ENCODE results near the gene DAB2. TPM values are rescaled to one million over a fixed set of nuclear protein-coding genes. Genes with fewer than 3 reads are reported as not detected.

Gene DAB2
- total and polyA plus RNA-seq, 2 of the 8 experiments (the other 6 are each of a cell fraction or from before 2014, with no cell fraction given): 2.6 to 4.9 TPM

- Histone ChIP-seq H4K20me1 (replicated peaks in 1 of 2; ENCODE audit: control insufficient read depth in 1 of 2, insufficient read depth in 2 of 2, low read length in 2 of 2) (no peaks in the 10 kb centered on the region), H3K4me3 (ENCODE audit: extremely low read depth in 1 of 4, insufficient read depth in 2 of 4, low read depth in 3 of 4, low read length in 4 of 4) (no peak overlapping the region), H3K4me1 (replicated peaks in 1 of 4; ENCODE audit: control insufficient read depth in 3 of 4, insufficient read depth in 4 of 4, low read length in 3 of 4) (no peaks in the 10 kb centered on the region), H2BK12ac (ENCODE audit: low read depth, low read length) (no peak overlapping the region), H3K4ac (replicated peaks; ENCODE audit: insufficient read length, low read depth, low read length) (no peak overlapping the region), H2AK5ac (ENCODE audit: low read depth, low read length) (no peak overlapping the region), H3K23ac (ENCODE audit: insufficient read length) (no peak overlapping the region), H3K4me2 (ENCODE audit: insufficient read depth in 1 of 2, low read depth in 2 of 2, low read length in 2 of 2) (no peak overlapping the region), H2BK5ac (ENCODE audit: low read depth, low read length) (no peak overlapping the region), H3K18ac (ENCODE audit: extremely low read depth, low read length) (no peak overlapping the region), H2BK15ac (ENCODE audit: low read length) (no peak overlapping the region), H4K5ac (ENCODE audit: insufficient read length, low read depth, low read length) (no peak overlapping the region), H3K79me1 (ENCODE audit: low read depth, low read length) (no peaks in the 10 kb centered on the region), H2BK120ac (replicated peaks; ENCODE audit: low read depth, low read length) (no peak overlapping the region), H3K9ac (replicated peaks in 1 of 4; ENCODE audit: extremely low read depth in 1 of 4, low read depth in 3 of 4, low read length in 3 of 4) (no peak overlapping the region), H4K8ac (ENCODE audit: extremely low read depth, insufficient read depth, low read length) (no peak overlapping the region; the same call in 1 of the 2 replicates), H3K23me2 (ENCODE audit: low read depth, low read length) (no peaks in the 10 kb centered on the region), H3K56ac (replicated peaks; ENCODE audit: insufficient read length, low read depth, low read length) (no peak overlapping the region), H4K91ac (replicated peaks; ENCODE audit: insufficient read length, low read length) (no peak overlapping the region), H3K27me3 (replicated peaks in 1 of 4; ENCODE audit: control insufficient read depth in 3 of 4, extremely low read depth in 1 of 4, insufficient read depth in 3 of 4, low read length in 3 of 4) (no peaks in the 10 kb centered on the region), H3K14ac (ENCODE audit: insufficient read length) (no peak overlapping the region), H3K9me3 (ENCODE audit: insufficient read depth in 2 of 2, low read depth in 1 of 2, low read length in 1 of 2) (no peaks in the 10 kb centered on the region), H2AFZ (ENCODE audit: low read length) (peak overlapping the region; percentile 77; the same call in 1 of the 2 replicates), H3K79me2 (ENCODE audit: control insufficient read depth in 1 of 2, insufficient read depth in 2 of 2, low read length in 2 of 2) (no peaks in the 10 kb centered on the region), H2BK20ac (ENCODE audit: low read length) (no peak overlapping the region), H3K36me3 (ENCODE audit: control insufficient read depth in 2 of 4, insufficient read depth in 4 of 4, low read length in 3 of 4) (no peaks in the 10 kb centered on the region), H3K27ac (ENCODE audit: low read depth, low read length) (no peak overlapping the region)
- ChIA-PET CTCF (ENCODE audit: partially characterized antibody) (interaction anchor here (1.5 kb wide), 1 partner anchor 10 kb away, joined by 3 read pairs; no protein-coding TSS in a partner anchor), POLR2A (ENCODE audit: partially characterized antibody) (no interaction called here)
- DNase-seq (ENCODE audit: low read depth in 1 of 2, low spot score in 2 of 2): no peak
- TF ChIP-seq SAP30 (IDR thresholded peaks at IDR 0.05; ENCODE audit: insufficient read depth, insufficient replicate concordance, low read length) (no peak), ATF2 (IDR thresholded peaks at IDR 0.05; ENCODE audit: low read length) (no peak), RNF2 (IDR thresholded peaks at IDR 0.05; ENCODE audit: borderline replicate concordance, low read depth, low read length, missing control alignments, poor library complexity, severe bottlenecking) (no peak), POU5F1 (IDR thresholded peaks at IDR 0.05; ENCODE audit: low read depth, low read length) (no peak), RXRA (IDR thresholded peaks at IDR 0.05; ENCODE audit: insufficient read depth, low read depth, low read length) (no peak)
- WGBS, 2 experiments (ENCODE audit: extremely low coverage in 1 of 2, insufficient coverage in 1 of 2, insufficient read length in 1 of 2, insufficient replicate concordance in 2 of 2, low coverage in 1 of 2, low lambda C conversion rate in 2 of 2, missing lambda C conversion rate in 1 of 2): 83% methylated on average over 3 of the region's 3 CpGs; no CpG with 5 or more reads in 1 of the 2 experiments
- FAIRE-seq: no peak
Observed at GRCh38 chr5:39459071-39459470, 34.3 kb upstream of the DAB2 start.
